Measurements from ENCODE around the gene IQCE. TPM values are rescaled to one million over a fixed set of nuclear protein-coding genes. Genes with fewer than 3 reads are reported as not detected.
"Not testable (repeated sequence)": the region's sequence is repeated elsewhere in the genome, so short reads cannot be mapped to it uniquely, and the experiment has no call there.

Gene IQCE
- total RNA-seq, 2 donors from 2014 or later, result 6.7 to 9.0 TPM

GRCh38 chr7:2542916-2543871 is 15.6 kb upstream of the IQCE start:
- Mint-ChIP-seq H3K27ac (peak overlapping the region; percentile 34), H3K36me3 (ENCODE audit: low read depth) (no peaks in the 10 kb centered on the region), H3K4me1 (peaks cover 2% of the 10 kb centered on the region), H3K27me3 (no peaks in the 10 kb centered on the region), H3K4me3 (peak overlapping the region; percentile 43)
- ATAC-seq (no peak), DNase-seq (no peak)
- no peaks in the 10 kb centered on the region for H3K9me3 ChIP-seq (ENCODE audit: control insufficient read depth, low read length, poor library complexity, severe bottlenecking)

GRCh38 chr7:2544541-2545188 is 14.1 kb upstream of the IQCE start:
- H3K36me3 Mint-ChIP-seq (ENCODE audit: low read depth), result no peaks in the 10 kb centered on the region
- DNase-seq, result no peak
- no peaks in the 10 kb centered on the region for H3K27me3 Mint-ChIP-seq
- H3K4me1 Mint-ChIP-seq, result peaks cover 7% of the 10 kb centered on the region
- no peak for ATAC-seq
- no peaks in the 10 kb centered on the region for H3K9me3 ChIP-seq (ENCODE audit: control insufficient read depth, low read length, poor library complexity, severe bottlenecking)
- no peak overlapping the region for H3K27ac Mint-ChIP-seq
- H3K4me3 Mint-ChIP-seq, result no peak overlapping the region

DNA sequence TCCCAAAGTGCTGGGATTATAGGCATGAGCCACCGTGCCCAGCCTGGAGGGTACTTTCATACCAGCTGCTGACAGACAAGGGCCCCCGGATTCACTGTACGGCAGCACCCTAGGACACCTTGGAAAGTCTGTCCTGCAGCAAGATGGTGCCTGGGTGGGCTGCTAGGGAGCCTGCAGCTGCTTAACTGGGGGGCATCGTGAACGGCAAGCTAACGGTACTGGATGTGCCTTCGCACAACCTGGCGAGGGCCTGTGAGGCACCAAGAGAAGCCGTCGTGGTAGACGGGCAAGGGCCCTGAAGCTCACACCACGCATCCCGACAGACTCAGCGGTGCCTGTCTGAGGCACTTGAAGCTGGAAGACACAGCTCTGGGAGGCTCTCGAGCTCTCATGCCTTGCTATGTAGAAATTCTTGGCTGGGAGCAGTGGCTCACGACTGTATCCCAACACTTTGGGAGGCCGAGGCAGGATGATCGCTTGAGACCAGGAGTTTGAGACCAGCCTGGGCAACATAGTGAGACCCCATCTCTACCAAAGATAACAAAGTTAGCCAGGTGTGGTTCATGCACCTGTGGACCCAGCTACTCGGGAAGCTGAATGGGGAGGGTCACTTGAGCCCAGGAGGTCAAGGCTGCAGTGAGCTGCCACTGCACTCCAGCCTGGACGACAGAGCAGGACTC is 12.9 kb upstream of the IQCE start:
- Mint-ChIP-seq H3K36me3 (ENCODE audit: low read depth) (no peaks in the 10 kb centered on the region), H3K4me3 (no peak overlapping the region), H3K4me1 (peaks cover 11% of the 10 kb centered on the region), H3K27ac (no peak overlapping the region), H3K27me3 (no peaks in the 10 kb centered on the region)
- no peaks in the 10 kb centered on the region for H3K9me3 ChIP-seq (ENCODE audit: control insufficient read depth, low read length, poor library complexity, severe bottlenecking)
- ATAC-seq, result no peak
- DNase-seq, result no peak

- Mint-ChIP-seq H3K4me1 (peaks cover 11% of the 10 kb centered on the region), H3K27ac (peak overlapping the region; percentile 37), H3K27me3 (no peaks in the 10 kb centered on the region), H3K4me3 (no peak overlapping the region), H3K36me3 (ENCODE audit: low read depth) (no peaks in the 10 kb centered on the region)
- DNase-seq, result no peak
- H3K9me3 ChIP-seq (ENCODE audit: control insufficient read depth, low read length, poor library complexity, severe bottlenecking), result no peaks in the 10 kb centered on the region
- ATAC-seq, result peak; percentile 10
Observed at GRCh38 chr7:2546776-2547586, 11.8 kb upstream of the IQCE start.

- H3K9me3 ChIP-seq (ENCODE audit: control insufficient read depth, low read length, poor library complexity, severe bottlenecking), result no peaks in the 10 kb centered on the region
- ATAC-seq (no peak), DNase-seq (no peak)
- Mint-ChIP-seq H3K27me3 (no peaks in the 10 kb centered on the region), H3K27ac (no peak overlapping the region), H3K36me3 (ENCODE audit: low read depth) (no peaks in the 10 kb centered on the region), H3K4me1 (peaks cover 24% of the 10 kb centered on the region), H3K4me3 (no peak overlapping the region)
Observed at GRCh38 chr7:2551418-2551817, 7.4 kb upstream of the IQCE start.

- Mint-ChIP-seq H3K4me1 (peaks cover 28% of the 10 kb centered on the region), H3K36me3 (ENCODE audit: low read depth) (no peaks in the 10 kb centered on the region), H3K27ac (peak overlapping the region; percentile 49), H3K27me3 (no peaks in the 10 kb centered on the region), H3K4me3 (peak overlapping the region; percentile 9)
- no peak for ATAC-seq
- no peak for DNase-seq
- H3K9me3 ChIP-seq (ENCODE audit: control insufficient read depth, low read length, poor library complexity, severe bottlenecking), result no peaks in the 10 kb centered on the region
Observed at GRCh38 chr7:2553108-2553507, 5.7 kb upstream of the IQCE start.

- DNase-seq, result no peak
- Mint-ChIP-seq H3K27ac (peak overlapping the region; percentile 49), H3K36me3 (ENCODE audit: low read depth) (no peaks in the 10 kb centered on the region), H3K4me1 (peaks cover 30% of the 10 kb centered on the region), H3K4me3 (peak overlapping the region; percentile 91), H3K27me3 (no peaks in the 10 kb centered on the region)
- no peak for ATAC-seq
- no peaks in the 10 kb centered on the region for H3K9me3 ChIP-seq (ENCODE audit: control insufficient read depth, low read length, poor library complexity, severe bottlenecking)
Observed at GRCh38 chr7:2553831-2554581, 4.8 kb upstream of the IQCE start.

GRCh38 chr7:2554661-2555111 is 4.1 kb upstream of the IQCE start:
- no peaks in the 10 kb centered on the region for H3K27me3 Mint-ChIP-seq
- H3K4me3 Mint-ChIP-seq, result peak overlapping the region; percentile 91
- no peaks in the 10 kb centered on the region for H3K36me3 Mint-ChIP-seq (ENCODE audit: low read depth)
- no peaks in the 10 kb centered on the region for H3K9me3 ChIP-seq (ENCODE audit: control insufficient read depth, low read length, poor library complexity, severe bottlenecking)
- H3K4me1 Mint-ChIP-seq, result peaks cover 26% of the 10 kb centered on the region
- H3K27ac Mint-ChIP-seq, result peak overlapping the region; percentile 49
- no peak for DNase-seq
- ATAC-seq, result no peak

DNA sequence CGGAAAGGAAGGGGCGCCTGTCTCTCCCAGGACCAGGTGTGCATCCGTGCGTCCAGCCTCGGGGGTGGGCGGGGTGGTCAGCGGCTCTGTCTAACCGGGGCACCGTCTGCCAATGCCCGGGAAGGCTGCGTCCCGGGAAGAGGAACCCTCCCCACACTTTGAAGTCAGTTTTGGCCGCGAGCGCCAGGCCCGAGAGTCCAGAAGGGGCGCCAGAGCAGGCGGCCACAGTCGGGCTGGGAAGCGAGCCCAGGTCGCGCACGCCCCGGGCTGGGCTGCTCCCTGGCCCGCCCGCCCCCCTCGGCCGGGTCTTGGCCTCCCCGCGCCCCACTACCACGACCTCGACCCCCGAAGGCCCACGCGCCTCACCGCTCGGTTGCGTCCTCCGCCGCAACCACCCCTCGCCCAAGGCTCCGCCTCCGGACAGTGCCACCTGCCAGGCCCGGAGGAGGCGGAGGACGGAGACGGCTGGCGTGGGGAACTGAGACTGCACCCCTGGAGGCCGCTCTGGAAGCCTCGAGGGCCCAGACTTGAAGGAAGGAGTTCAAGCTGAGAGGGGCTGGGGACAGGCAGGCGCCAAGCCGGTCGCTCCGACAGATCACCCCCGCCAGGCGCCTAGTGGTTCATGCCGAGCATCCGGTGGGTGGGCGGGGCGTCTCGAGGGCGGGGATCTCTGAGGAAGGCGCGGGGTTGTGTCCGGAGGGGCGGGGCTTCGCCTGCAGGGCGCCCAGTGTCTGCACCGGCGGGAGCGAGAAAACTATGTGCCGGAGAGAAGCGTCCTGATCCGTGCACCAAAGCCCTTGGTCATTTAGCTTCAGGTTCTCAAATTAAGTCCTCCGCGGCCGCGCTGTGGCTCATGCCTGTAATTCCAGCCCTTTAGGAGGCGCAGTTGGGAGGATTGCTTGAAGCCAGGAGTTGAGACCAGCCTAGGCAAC is 3.4 kb upstream of the IQCE start, which contains the start of gene BRAT1:
Gene BRAT1 (minus strand): TSS at position 404 of the 932 bp plus-strand sequence. CDS start 1,093 bp downstream, outside the sequence.
- H3K9me3 ChIP-seq (ENCODE audit: control insufficient read depth, low read length, poor library complexity, severe bottlenecking), result no peaks in the 10 kb centered on the region
- DNase-seq (peak; percentile 84 to 96 (median 94)), ATAC-seq (peak; percentile 90)
- Mint-ChIP-seq H3K36me3 (ENCODE audit: low read depth) (no peaks in the 10 kb centered on the region), H3K4me3 (peak within 1 kb of the TSS; percentile 91), H3K27me3 (no peaks in the 10 kb centered on the region), H3K4me1 (peaks cover 30% of the 10 kb centered on the region), H3K27ac (peak within 1 kb of the TSS; percentile 49)

- ATAC-seq, result peak; percentile 3
- H3K27ac Mint-ChIP-seq, result no peak overlapping the region
Observed at GRCh38 chr7:2559283-2559950, 638 bp downstream of the IQCE start.

GRCh38 chr7:2563955-2564354 is 5.2 kb downstream of the IQCE start:
- DNase-seq; H3K36me3 Mint-ChIP-seq (ENCODE audit: low read depth); H3K27me3 Mint-ChIP-seq; H3K4me3 Mint-ChIP-seq; H3K9me3 ChIP-seq (ENCODE audit: control insufficient read depth, low read length, poor library complexity, severe bottlenecking); ATAC-seq; H3K27ac Mint-ChIP-seq: not testable (repeated sequence)
- peaks cover 13% of the 10 kb centered on the region for H3K4me1 Mint-ChIP-seq

More at GRCh38 chr7:2559283-2559950, 638 bp downstream of the IQCE start:
- H3K27me3 Mint-ChIP-seq, result no peaks in the 10 kb centered on the region
- peak overlapping the region; percentile 77 for H3K4me3 Mint-ChIP-seq
- H3K4me1 Mint-ChIP-seq, result peaks cover 23% of the 10 kb centered on the region
- no peaks in the 10 kb centered on the region for H3K36me3 Mint-ChIP-seq (ENCODE audit: low read depth)
- H3K9me3 ChIP-seq (ENCODE audit: control insufficient read depth, low read length, poor library complexity, severe bottlenecking), result no peaks in the 10 kb centered on the region
- DNase-seq, result no peak
